Esophagus squamous epithelium (tissue), 4 donors: ENCODE data around the gene SRMS.

ENCODE experiments used
- POLR2A ChIP-seq, 4 donors: fragments of 450-650 bp; IDR thresholded peaks; one replicate each; pipeline ENCODE4 v1.6.1; 2017; ENCODE audit warnings: antibody characterized with exemption in 4 of 4, mild to moderate bottlenecking in 4 of 4, moderate library complexity in 3 of 4
- TF ChIP-seq, protein P1 (sequence below), 6 experiments: fragments of 450-650 bp in 4 of 6; fragments of 200-600 bp in 2 of 6; sonication (generic) in 2 of 6; IDR thresholded peaks; one replicate each; pipeline ENCODE4 v1.5.1; 2016 to 2019; ENCODE audit warnings: antibody characterized with exemption in 6 of 6, mild to moderate bottlenecking in 4 of 6, moderate library complexity in 4 of 6

DNA sequence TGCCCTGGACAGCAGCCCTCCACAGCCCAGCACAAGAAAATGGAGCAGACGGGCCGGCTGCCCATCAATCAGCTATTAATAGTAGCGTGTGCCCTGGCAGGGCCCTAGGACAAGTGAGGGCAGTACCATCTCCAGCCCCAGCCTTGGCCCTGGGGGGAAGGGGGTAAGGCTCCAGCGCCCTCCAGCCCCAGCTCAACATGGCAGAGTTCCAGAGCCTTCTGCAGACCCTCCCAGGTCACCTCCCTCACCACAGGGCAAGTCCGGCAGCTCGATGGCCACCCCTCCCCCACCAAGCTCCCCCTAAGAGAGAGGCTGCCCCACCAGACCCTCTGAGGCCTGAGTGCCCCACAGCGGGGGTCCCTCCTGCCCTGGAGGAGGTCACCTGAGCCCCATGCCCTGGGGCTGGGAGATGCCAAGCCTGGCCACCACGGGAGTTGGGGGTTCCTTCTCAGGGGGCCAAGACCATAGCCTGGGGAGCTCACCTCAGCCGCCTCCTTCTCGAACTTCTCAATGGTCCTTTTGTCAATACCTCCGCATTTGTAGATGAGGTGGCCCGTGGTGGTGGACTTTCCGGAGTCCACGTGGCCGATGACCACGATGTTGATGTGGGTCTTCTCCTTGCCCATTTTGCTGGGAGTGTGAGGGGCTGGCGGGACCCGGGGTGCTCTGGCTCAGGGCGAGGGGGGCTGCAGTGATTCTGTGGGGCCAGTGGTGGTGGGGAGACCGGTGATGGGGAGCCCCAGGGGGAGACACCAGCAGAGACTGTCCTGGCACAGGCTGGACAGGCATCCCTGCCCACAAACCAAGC lies 50.2 kb downstream of the SRMS start:
- TF ChIP-seq, protein P1, sequence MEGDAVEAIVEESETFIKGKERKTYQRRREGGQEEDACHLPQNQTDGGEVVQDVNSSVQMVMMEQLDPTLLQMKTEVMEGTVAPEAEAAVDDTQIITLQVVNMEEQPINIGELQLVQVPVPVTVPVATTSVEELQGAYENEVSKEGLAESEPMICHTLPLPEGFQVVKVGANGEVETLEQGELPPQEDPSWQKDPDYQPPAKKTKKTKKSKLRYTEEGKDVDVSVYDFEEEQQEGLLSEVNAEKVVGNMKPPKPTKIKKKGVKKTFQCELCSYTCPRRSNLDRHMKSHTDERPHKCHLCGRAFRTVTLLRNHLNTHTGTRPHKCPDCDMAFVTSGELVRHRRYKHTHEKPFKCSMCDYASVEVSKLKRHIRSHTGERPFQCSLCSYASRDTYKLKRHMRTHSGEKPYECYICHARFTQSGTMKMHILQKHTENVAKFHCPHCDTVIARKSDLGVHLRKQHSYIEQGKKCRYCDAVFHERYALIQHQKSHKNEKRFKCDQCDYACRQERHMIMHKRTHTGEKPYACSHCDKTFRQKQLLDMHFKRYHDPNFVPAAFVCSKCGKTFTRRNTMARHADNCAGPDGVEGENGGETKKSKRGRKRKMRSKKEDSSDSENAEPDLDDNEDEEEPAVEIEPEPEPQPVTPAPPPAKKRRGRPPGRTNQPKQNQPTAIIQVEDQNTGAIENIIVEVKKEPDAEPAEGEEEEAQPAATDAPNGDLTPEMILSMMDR (IDR thresholded peaks at IDR 0.05), result no peak
- no peak for TF ChIP-seq POLR2A (IDR thresholded peaks at IDR 0.05)
